Prostate gland (tissue), 2 donors: Measurements from ENCODE around the gene CACNG1. TPM values are rescaled to one million over a fixed set of nuclear protein-coding genes. Genes with fewer than 3 reads are reported as not detected.

Source experiments
- DNase-seq: peaks from one replicate; pipeline ENCODE4 v3.0.0-alpha.2; 2019; ENCODE audit warnings: low spot score
- H3K27ac ChIP-seq, 2 donors: fragments of 200-600 bp; sonication (generic); 2 replicates each; pipeline ENCODE4 v1.5.1; 2017 to 2019
- H3K27me3 ChIP-seq: fragments of 200-600 bp; sonication (generic); replicated peaks from 2 replicates; pipeline ENCODE4 v1.5.1; 2019; ENCODE audit not compliant: insufficient read depth
- H3K36me3 ChIP-seq, 2 donors: fragments of 200-600 bp; sonication (generic); 1 replicate in 1 of 2; 2 replicates in 1 of 2; pipeline versions ENCODE4 v1.5.1 to v1.8.1; 2017 to 2019
- H3K4me1 ChIP-seq: fragments of 200-600 bp; sonication (generic); replicated peaks from 2 replicates; pipeline ENCODE4 v1.5.1; 2019
- H3K4me3 ChIP-seq, 2 donors: fragments of 200-600 bp; sonication (generic); 2 replicates each; pipeline ENCODE4 v1.5.1; 2017 to 2019
- H3K9me3 ChIP-seq: fragments of 200-600 bp; sonication (generic); 2 replicates; pipeline ENCODE4 v1.5.1; 2017
- CTCF ChIP-seq, 4 experiments: fragments of 200-600 bp in 2 of 4; fragments of 450-650 bp in 2 of 4; sonication (generic) in 2 of 4; IDR thresholded peaks; 1 replicate in 3 of 4; 2 replicates in 1 of 4; pipeline ENCODE4 v1.5.1; 2016 to 2019; ENCODE audit warnings: antibody characterized with exemption in 4 of 4, mild to moderate bottlenecking in 2 of 4, moderate library complexity in 2 of 4
- POLR2A ChIP-seq: fragments of 450-650 bp; IDR thresholded peaks from one replicate; pipeline ENCODE4 v1.6.1; 2016; ENCODE audit warnings: antibody characterized with exemption, mild to moderate bottlenecking
- POLR2AphosphoS5 ChIP-seq: sonication (generic); formaldehyde crosslinking; IDR thresholded peaks from one replicate; pipeline ENCODE4 v1.6.1; 2017; ENCODE audit warnings: antibody characterized with exemption
- WGBS: methylation state at CpG from one replicate; pipeline ENCODE4 v1.1.5; 2018; 5-methylcytosine and 5-hydroxymethylcytosine counted together
- intact Hi-C: fragments of 100-400 bp; cut with DNase I; formaldehyde crosslinking; loops from one replicate; pipeline ENCODE4 v1.14.2; 2022
- total RNA-seq, 2 donors: library from RNA; depleted of rRNA; stranded (reverse); fragments of >200 nt; gene quantifications; one replicate each; pipeline ENCODE4 v1.1.0, GENCODE V29; 2016

Gene CACNG1
- total RNA-seq, 2 donors from 2014 or later = 0.74 TPM; not detected in 1

GRCh38 chr17:67041531-67041930 lies 2.8 kb upstream of the CACNG1 start:
- Histone ChIP-seq H3K27me3 (no peaks in the 10 kb centered on the region), H3K36me3 (no peaks in the 10 kb centered on the region), H3K9me3 (no peaks in the 10 kb centered on the region), H3K27ac (no peak overlapping the region), H3K4me1 (no peaks in the 10 kb centered on the region), H3K4me3 (no peak overlapping the region)
- intact Hi-C loops = no loop called here
- WGBS = 81% methylated on average over 7 of the region's 7 CpGs
- TF ChIP-seq POLR2AphosphoS5 (no peak), CTCF (IDR thresholded peaks at IDR 0.05) (no peak), POLR2A (no peak)
- DNase-seq = no peak

GRCh38 chr17:67041941-67042899 lies 2.1 kb upstream of the CACNG1 start:
- 63% methylated on average over 11 of the region's 11 CpGs for WGBS
- intact Hi-C loops = no loop called here
- H3K36me3 ChIP-seq = no peaks in the 10 kb centered on the region

GRCh38 chr17:67043283-67043682 lies 1.1 kb upstream of the CACNG1 start:
- 86% methylated on average over 12 of the region's 12 CpGs for WGBS
- no peak overlapping the region for H3K27ac ChIP-seq
- no peaks in the 10 kb centered on the region for H3K36me3 ChIP-seq
- H3K4me3 ChIP-seq = no peak overlapping the region
- no peak for DNase-seq
- H3K9me3 ChIP-seq = no peaks in the 10 kb centered on the region
- intact Hi-C loops = no loop called here
- TF ChIP-seq POLR2A (no peak), CTCF (IDR thresholded peaks at IDR 0.05) (no peak), POLR2AphosphoS5 (no peak)
- no peaks in the 10 kb centered on the region for H3K4me1 ChIP-seq
- H3K27me3 ChIP-seq = no peaks in the 10 kb centered on the region

More at GRCh38 chr17:67041941-67042899, 2.1 kb upstream of the CACNG1 start:
- Histone ChIP-seq H3K4me3 (no peak overlapping the region), H3K27ac (no peak overlapping the region), H3K9me3 (no peaks in the 10 kb centered on the region), H3K4me1 (no peaks in the 10 kb centered on the region), H3K27me3 (no peaks in the 10 kb centered on the region)
- TF ChIP-seq POLR2A = no peak
- no peak for TF ChIP-seq CTCF (IDR thresholded peaks at IDR 0.05)
- TF ChIP-seq POLR2AphosphoS5 = no peak
- DNase-seq = no peak

- H3K4me3 ChIP-seq = no peak overlapping the region
- intact Hi-C loops = no loop called here
- H3K4me1 ChIP-seq = no peaks in the 10 kb centered on the region
- no peaks in the 10 kb centered on the region for H3K36me3 ChIP-seq
- WGBS = 98% methylated on average over 5 of the region's 5 CpGs
- DNase-seq = no peak
- TF ChIP-seq POLR2AphosphoS5 (no peak), POLR2A (no peak), CTCF (IDR thresholded peaks at IDR 0.05) (no peak)
- H3K27ac ChIP-seq = no peak overlapping the region
- H3K9me3 ChIP-seq = no peaks in the 10 kb centered on the region
- no peaks in the 10 kb centered on the region for H3K27me3 ChIP-seq
These were observed 586 bp downstream of the CACNG1 start for GRCh38 chr17:67044940-67045339.

GRCh38 chr17:67046398-67046797 lies 2.0 kb downstream of the CACNG1 start:
- TF ChIP-seq POLR2AphosphoS5 = no peak
- TF ChIP-seq CTCF (IDR thresholded peaks at IDR 0.05) = no peak
- no peak for TF ChIP-seq POLR2A
- intact Hi-C loops = no loop called here
- Histone ChIP-seq H3K27me3 (no peaks in the 10 kb centered on the region), H3K4me1 (no peaks in the 10 kb centered on the region), H3K36me3 (no peaks in the 10 kb centered on the region), H3K9me3 (no peaks in the 10 kb centered on the region), H3K27ac (no peak overlapping the region), H3K4me3 (no peak overlapping the region)
- DNase-seq = no peak
- 78% methylated on average over 4 of the region's 4 CpGs for WGBS
